GM12801 (cell line): Measurements from ENCODE around the gene THAP10.

ENCODE experiments used
- TF ChIP-seq, protein P1 (sequence below): IDR thresholded peaks from one replicate; pipeline ENCODE4 v1.5.1; 2011; ENCODE audit warnings: control low read depth; ENCODE audit not compliant: insufficient read length; ENCODE audit errors: extremely low read depth

The THAP10 gene

DNA sequence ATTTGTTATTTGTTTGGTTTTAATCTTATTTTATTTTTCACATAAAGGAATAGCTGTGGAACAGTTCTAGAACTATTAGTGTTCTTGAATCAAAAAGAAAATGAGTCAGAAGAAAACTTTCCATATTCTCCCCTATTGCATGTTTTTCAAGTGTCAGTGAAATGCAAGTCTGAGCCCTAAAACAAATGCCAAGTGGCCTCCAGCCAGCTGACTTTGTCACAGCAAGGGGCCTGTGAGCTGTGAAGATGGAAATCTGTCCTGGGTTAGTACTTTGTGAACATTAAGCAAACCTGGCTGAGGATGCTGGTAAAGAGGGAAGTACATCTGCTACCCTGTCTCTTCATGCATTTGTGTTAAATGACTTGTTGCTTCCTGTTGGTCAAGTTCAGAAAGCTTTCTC is 14.6 kb upstream of the THAP10 start:
- TF ChIP-seq, protein P1, sequence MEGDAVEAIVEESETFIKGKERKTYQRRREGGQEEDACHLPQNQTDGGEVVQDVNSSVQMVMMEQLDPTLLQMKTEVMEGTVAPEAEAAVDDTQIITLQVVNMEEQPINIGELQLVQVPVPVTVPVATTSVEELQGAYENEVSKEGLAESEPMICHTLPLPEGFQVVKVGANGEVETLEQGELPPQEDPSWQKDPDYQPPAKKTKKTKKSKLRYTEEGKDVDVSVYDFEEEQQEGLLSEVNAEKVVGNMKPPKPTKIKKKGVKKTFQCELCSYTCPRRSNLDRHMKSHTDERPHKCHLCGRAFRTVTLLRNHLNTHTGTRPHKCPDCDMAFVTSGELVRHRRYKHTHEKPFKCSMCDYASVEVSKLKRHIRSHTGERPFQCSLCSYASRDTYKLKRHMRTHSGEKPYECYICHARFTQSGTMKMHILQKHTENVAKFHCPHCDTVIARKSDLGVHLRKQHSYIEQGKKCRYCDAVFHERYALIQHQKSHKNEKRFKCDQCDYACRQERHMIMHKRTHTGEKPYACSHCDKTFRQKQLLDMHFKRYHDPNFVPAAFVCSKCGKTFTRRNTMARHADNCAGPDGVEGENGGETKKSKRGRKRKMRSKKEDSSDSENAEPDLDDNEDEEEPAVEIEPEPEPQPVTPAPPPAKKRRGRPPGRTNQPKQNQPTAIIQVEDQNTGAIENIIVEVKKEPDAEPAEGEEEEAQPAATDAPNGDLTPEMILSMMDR = no peak

DNA sequence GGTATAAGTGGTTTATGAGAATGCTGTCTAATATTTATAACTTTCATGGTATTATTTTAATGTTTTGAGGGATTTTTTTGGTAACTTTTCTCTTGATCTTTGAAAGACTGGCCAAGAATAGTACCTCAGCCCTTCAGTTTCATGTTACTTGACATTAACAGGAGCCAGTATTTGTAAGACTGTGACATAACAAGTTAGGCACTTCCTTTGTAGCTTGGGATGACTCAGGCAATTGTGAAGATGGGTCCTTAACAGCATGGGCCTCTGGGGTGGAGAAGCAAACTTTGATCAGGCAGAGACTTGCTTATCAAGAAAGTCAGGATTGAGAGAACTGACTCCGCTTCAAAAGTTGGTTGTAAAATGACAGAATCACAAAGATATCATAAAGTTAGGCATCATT is 9.9 kb upstream of the THAP10 start:
- TF ChIP-seq, protein P1 = no peak

- TF ChIP-seq, protein P1 = no peak
Observed at GRCh38 chr15:70892912-70893560, 803 bp upstream of the THAP10 start.

GRCh38 chr15:70882361-70882760 is 9.9 kb downstream of the THAP10 start:
- TF ChIP-seq, protein P1 = no peak

GRCh38 chr15:70880781-70881180 is 11.5 kb downstream of the THAP10 start:
- TF ChIP-seq, protein P1 = no peak

DNA sequence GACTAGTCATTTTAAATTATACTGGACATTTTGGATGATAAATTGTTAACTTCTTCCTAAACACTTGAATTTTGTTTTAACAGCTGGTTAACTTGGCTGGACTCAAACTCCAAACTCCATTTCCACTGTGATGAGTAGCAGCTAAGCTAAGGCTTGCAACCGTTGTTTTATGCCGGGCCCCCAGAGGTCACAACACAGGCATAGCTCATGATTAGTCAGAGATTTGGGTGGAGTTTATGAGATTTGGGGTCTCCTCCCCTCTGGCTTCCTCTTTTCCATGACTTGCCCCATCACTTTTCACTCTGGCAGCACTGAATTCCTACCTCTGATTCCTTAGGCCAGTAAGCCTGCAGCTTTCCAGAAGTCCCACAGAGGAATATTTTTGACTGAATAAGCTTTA is 12.8 kb downstream of the THAP10 start:
- TF ChIP-seq, protein P1 = no peak

GRCh38 chr15:70876683-70877082 is 15.6 kb downstream of the THAP10 start:
- TF ChIP-seq, protein P1 = no peak
